Endodermal cell (in vitro differentiated cells): ENCODE measurements around the gene CEP85. TPM values are rescaled to one million over a fixed set of nuclear protein-coding genes. Genes with fewer than 3 reads are reported as not detected.

Source experiments
- DNase-seq: peaks from one replicate; pipeline ENCODE4 v3.0.0-alpha.2; 2017
- H3K27ac ChIP-seq: 2 replicates; pipeline ENCODE4 v1.5.1; 2013; ENCODE audit warnings: mild to moderate bottlenecking, low read depth, low read length, moderate library complexity
- H3K27me3 ChIP-seq: 2 replicates; pipeline ENCODE4 v1.6.1; 2013; ENCODE audit warnings: mild to moderate bottlenecking, low read length, moderate library complexity; ENCODE audit not compliant: insufficient read depth, control insufficient read depth, poor library complexity, severe bottlenecking
- H3K36me3 ChIP-seq: 2 replicates; pipeline ENCODE4 v1.7.0; 2013; ENCODE audit warnings: mild to moderate bottlenecking, low read length, moderate library complexity; ENCODE audit not compliant: control insufficient read depth, insufficient read depth
- H3K4me1 ChIP-seq: one replicate; pipeline ENCODE4 v1.7.0; 2013; ENCODE audit warnings: low read length; ENCODE audit not compliant: control insufficient read depth, insufficient read depth
- H3K4me3 ChIP-seq: 2 replicates; pipeline ENCODE4 v1.5.1; 2013; ENCODE audit warnings: mild to moderate bottlenecking, low read length, moderate library complexity
- H3K9ac ChIP-seq: 2 replicates; pipeline ENCODE4 v1.6.1; 2013; ENCODE audit warnings: mild to moderate bottlenecking, low read length, moderate library complexity; ENCODE audit not compliant: poor library complexity, severe bottlenecking; ENCODE audit errors: extremely low read depth
- H3K9me3 ChIP-seq: 2 replicates; pipeline ENCODE4 v1.6.1; 2013; ENCODE audit warnings: mild to moderate bottlenecking, low read length, moderate library complexity; ENCODE audit not compliant: control insufficient read depth
- H3K27ac Mint-ChIP-seq: 2 replicates; pipeline ENCODE4 v1.8.0; 2020; ENCODE audit warnings: mixed read lengths
- H3K27me3 Mint-ChIP-seq: 2 replicates; pipeline ENCODE4 v1.8.0; 2021; ENCODE audit warnings: mild to moderate bottlenecking, mixed read lengths; ENCODE audit not compliant: insufficient read depth
- H3K36me3 Mint-ChIP-seq: 2 replicates; pipeline ENCODE4 v1.8.0; 2020; ENCODE audit warnings: low read depth, mixed read lengths
- H3K4me1 Mint-ChIP-seq: 2 replicates; pipeline ENCODE4 v1.8.0; 2020; ENCODE audit warnings: mixed read lengths
- H3K4me3 Mint-ChIP-seq: 2 replicates; pipeline ENCODE4 v1.8.0; 2020; ENCODE audit warnings: mild to moderate bottlenecking, moderate library complexity, mixed read lengths
- H3K9me3 Mint-ChIP-seq: 2 replicates; pipeline ENCODE4 v1.8.0; 2020; ENCODE audit warnings: mild to moderate bottlenecking, mixed read lengths
- WGBS, 2 experiments: methylation state at CpG; one replicate each; pipeline versions ENCODE4 v1.1.5 to v1.1.7; 2013; ENCODE audit warnings: missing lambda C conversion rate in 2 of 2, mixed read lengths in 1 of 2; ENCODE audit not compliant: insufficient coverage in 1 of 2, insufficient read length in 1 of 2; 5-methylcytosine and 5-hydroxymethylcytosine counted together
- total RNA-seq, 2 donors: library from RNA; stranded (reverse); fragmentation: NEBNext Ultra II Directional in 1 of 2; extraction: Animal tissue kit (Norgen Biotek cat#: 25700) in 1 of 2; gene quantifications; 2 replicates in 1 of 2; 3 replicates in 1 of 2; pipeline ENCODE4 v1.2.1, GENCODE V29; 2021
- TF ChIP-seq, protein P1 (sequence below): fragments of 200-600 bp; sonication (generic); conservative IDR thresholded peaks from 2 replicates; pipeline ENCODE4 v1.5.0; 2021; ENCODE audit warnings: antibody characterized with exemption, mild to moderate bottlenecking

Gene CEP85
- total RNA-seq, 2 donors from 2014 or later = 25.6 to 43.6 TPM

DNA sequence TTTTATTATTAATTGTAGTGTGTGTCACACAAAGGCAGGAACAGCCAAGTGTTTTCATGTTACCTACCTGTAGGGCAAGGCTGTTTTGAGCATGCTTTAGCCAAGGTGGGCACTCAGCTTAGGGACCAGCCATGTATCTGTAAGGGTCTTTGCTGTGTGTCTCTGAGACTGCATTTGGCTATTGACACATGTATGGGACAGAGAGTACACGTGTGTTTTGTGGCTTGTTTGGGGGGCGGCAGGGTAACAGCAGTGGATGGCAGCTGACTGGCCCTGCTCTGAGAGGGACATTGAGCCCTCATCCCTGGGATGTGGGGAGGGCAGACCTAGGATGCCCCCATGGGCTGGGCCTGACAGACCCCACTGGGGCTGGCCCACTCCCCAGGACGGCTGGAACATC lies 36.7 kb upstream of the CEP85 start:
- TF ChIP-seq, protein P1, sequence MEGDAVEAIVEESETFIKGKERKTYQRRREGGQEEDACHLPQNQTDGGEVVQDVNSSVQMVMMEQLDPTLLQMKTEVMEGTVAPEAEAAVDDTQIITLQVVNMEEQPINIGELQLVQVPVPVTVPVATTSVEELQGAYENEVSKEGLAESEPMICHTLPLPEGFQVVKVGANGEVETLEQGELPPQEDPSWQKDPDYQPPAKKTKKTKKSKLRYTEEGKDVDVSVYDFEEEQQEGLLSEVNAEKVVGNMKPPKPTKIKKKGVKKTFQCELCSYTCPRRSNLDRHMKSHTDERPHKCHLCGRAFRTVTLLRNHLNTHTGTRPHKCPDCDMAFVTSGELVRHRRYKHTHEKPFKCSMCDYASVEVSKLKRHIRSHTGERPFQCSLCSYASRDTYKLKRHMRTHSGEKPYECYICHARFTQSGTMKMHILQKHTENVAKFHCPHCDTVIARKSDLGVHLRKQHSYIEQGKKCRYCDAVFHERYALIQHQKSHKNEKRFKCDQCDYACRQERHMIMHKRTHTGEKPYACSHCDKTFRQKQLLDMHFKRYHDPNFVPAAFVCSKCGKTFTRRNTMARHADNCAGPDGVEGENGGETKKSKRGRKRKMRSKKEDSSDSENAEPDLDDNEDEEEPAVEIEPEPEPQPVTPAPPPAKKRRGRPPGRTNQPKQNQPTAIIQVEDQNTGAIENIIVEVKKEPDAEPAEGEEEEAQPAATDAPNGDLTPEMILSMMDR = no peak
- Histone ChIP-seq H3K9me3 (no peaks in the 10 kb centered on the region), H3K4me3 (no peak overlapping the region), H3K4me1 (no peaks in the 10 kb centered on the region), H3K36me3 (no peaks in the 10 kb centered on the region), H3K27me3 (no peaks in the 10 kb centered on the region), H3K9ac (no peak overlapping the region), H3K27ac (no peak overlapping the region)
- no peaks in the 10 kb centered on the region for H3K36me3 Mint-ChIP-seq
- 94% methylated on average over 3 of the region's 3 CpGs for WGBS, 2 experiments
- no peak overlapping the region for H3K4me3 Mint-ChIP-seq
- peaks cover 7% of the 10 kb centered on the region for H3K27me3 Mint-ChIP-seq
- H3K27ac Mint-ChIP-seq = no peak overlapping the region
- DNase-seq = no peak
- no peaks in the 10 kb centered on the region for H3K9me3 Mint-ChIP-seq
- peaks cover 11% of the 10 kb centered on the region for H3K4me1 Mint-ChIP-seq

DNA sequence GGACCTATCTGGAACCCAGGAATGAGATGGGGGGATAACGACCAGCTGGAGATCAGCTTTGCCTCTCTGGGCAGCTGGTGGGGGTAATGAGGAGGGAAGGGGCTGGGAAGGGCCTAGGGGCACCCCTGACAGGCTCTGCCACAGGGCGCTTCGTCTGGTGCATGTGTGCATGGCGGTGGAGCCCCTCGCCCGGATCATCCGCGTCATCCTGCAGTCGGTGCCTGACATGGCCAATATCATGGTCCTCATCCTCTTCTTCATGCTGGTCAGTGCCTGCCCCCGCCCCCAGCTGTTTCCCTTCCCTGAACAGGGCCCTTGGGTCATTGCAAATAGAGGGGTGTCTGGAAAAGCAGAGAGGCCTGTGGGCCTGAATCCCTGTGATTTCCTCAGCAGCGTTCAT lies 36.2 kb upstream of the CEP85 start:
- no peaks in the 10 kb centered on the region for H3K36me3 ChIP-seq
- Mint-ChIP-seq H3K27ac (no peak overlapping the region), H3K4me1 (peaks cover 11% of the 10 kb centered on the region), H3K9me3 (no peaks in the 10 kb centered on the region), H3K36me3 (no peaks in the 10 kb centered on the region), H3K4me3 (no peak overlapping the region), H3K27me3 (peaks cover 11% of the 10 kb centered on the region)
- H3K27ac ChIP-seq = no peak overlapping the region
- H3K4me3 ChIP-seq = no peak overlapping the region
- no peak overlapping the region for H3K9ac ChIP-seq
- TF ChIP-seq, protein P1 = no peak
- H3K9me3 ChIP-seq = no peaks in the 10 kb centered on the region
- no peaks in the 10 kb centered on the region for H3K27me3 ChIP-seq
- H3K4me1 ChIP-seq = no peaks in the 10 kb centered on the region
- WGBS, 2 experiments = 84 to 85% methylated on average over 10 to 11 of the region's 11 CpGs
- DNase-seq = no peak

DNA sequence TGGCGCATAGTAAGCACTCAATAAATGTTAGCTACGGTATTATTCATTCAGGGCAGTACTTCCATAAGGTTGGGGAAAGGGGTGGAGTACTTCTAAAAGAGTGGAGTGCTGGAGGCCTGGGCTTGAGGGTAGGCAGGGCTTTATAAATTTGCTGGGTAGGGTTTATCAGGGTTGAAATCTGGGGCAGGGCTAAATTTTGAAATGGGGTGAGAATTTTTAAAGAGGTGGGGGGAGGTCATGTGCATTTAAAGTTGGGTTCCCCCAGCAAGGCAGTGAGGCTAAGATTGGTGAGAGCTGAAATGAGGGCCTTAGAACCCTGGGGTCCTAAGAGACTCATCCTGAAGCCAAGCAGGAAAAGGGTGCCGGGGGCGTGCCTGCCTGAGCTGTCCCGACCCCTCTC lies 33.6 kb upstream of the CEP85 start:
- Histone ChIP-seq H3K36me3 (no peaks in the 10 kb centered on the region), H3K27ac (no peak overlapping the region), H3K27me3 (no peaks in the 10 kb centered on the region), H3K9ac (no peak overlapping the region), H3K4me3 (no peak overlapping the region), H3K4me1 (no peaks in the 10 kb centered on the region), H3K9me3 (no peaks in the 10 kb centered on the region)
- H3K36me3 Mint-ChIP-seq = no peaks in the 10 kb centered on the region
- peaks cover 9% of the 10 kb centered on the region for H3K27me3 Mint-ChIP-seq
- no peak for DNase-seq
- H3K4me3 Mint-ChIP-seq = peak overlapping the region; percentile 54
- TF ChIP-seq, protein P1 = no peak
- no peaks in the 10 kb centered on the region for H3K9me3 Mint-ChIP-seq
- H3K4me1 Mint-ChIP-seq = peaks cover 11% of the 10 kb centered on the region
- WGBS, 2 experiments = 90 to 95% methylated on average over 4 to 5 of the region's 5 CpGs
- no peak overlapping the region for H3K27ac Mint-ChIP-seq
